ACC112 (cell line): Measurements from ENCODE around the gene PARPBP.
"Not testable (repeated sequence)": the region's sequence is repeated elsewhere in the genome, so short reads cannot be mapped to it uniquely, and the experiment has no call there.

Experiments
- H2AFZ ChIP-seq: fragments of 200-600 bp; sonication (generic); one replicate; pipeline ENCODE4 v1.6.0; 2017; ENCODE audit warnings: antibody characterized with exemption, low read length; ENCODE audit not compliant: unreplicated experiment
- H3K27ac ChIP-seq: fragments of 200-600 bp; sonication (generic); 2 replicates; pipeline ENCODE4 v1.5.1; 2014; ENCODE audit warnings: low read depth, mild to moderate bottlenecking, antibody characterized with exemption, low read length, moderate library complexity
- H3K27me3 ChIP-seq: fragments of 200-600 bp; sonication (generic); 2 replicates; pipeline ENCODE4 v1.6.1; 2014; ENCODE audit warnings: mild to moderate bottlenecking, antibody characterized with exemption, low read length, moderate library complexity, mixed read lengths; ENCODE audit not compliant: insufficient read depth
- H3K36me3 ChIP-seq: fragments of 200-600 bp; sonication (generic); 2 replicates; pipeline ENCODE4 v1.6.1; 2016; ENCODE audit warnings: mild to moderate bottlenecking, antibody characterized with exemption, low read length, moderate library complexity, mixed read lengths; ENCODE audit not compliant: insufficient read depth
- H3K4me1 ChIP-seq: fragments of 200-600 bp; sonication (generic); one replicate; pipeline ENCODE4 v1.6.1; 2016; ENCODE audit warnings: low read length, mixed read lengths; ENCODE audit not compliant: insufficient read depth, unreplicated experiment, control insufficient read depth
- H3K4me3 ChIP-seq: fragments of 200-600 bp; sonication (generic); 2 replicates; pipeline ENCODE4 v1.5.1; 2014; ENCODE audit warnings: mild to moderate bottlenecking, low read depth, low read length
- H3K79me2 ChIP-seq: fragments of 200-600 bp; sonication (generic); one replicate; pipeline ENCODE4 v1.6.0; 2016; ENCODE audit warnings: low read length; ENCODE audit not compliant: control insufficient read depth, unreplicated experiment, insufficient read depth

PARPBP gene

GRCh38 chr12:102114212-102114611 is 5.8 kb upstream of the PARPBP start:
- Histone ChIP-seq H3K4me1 (peaks cover 5% of the 10 kb centered on the region), H2AFZ (no peak overlapping the region), H3K27me3 (no peaks in the 10 kb centered on the region), H3K79me2 (peaks cover 9% of the 10 kb centered on the region), H3K36me3 (peaks cover 34% of the 10 kb centered on the region), H3K27ac (no peak overlapping the region), H3K4me3 (no peak overlapping the region)

- H3K79me2 ChIP-seq, result peaks cover 29% of the 10 kb centered on the region
Observed at GRCh38 chr12:102116392-102116791, 3.6 kb upstream of the PARPBP start.

GRCh38 chr12:102118874-102119273 is 1.1 kb upstream of the PARPBP start:
- Histone ChIP-seq H3K4me3 (peak overlapping the region; percentile 94), H3K4me1 (peaks cover 16% of the 10 kb centered on the region), H3K36me3 (peaks cover 12% of the 10 kb centered on the region; the same call in 1 of the 2 replicates), H3K79me2 (peaks cover 51% of the 10 kb centered on the region), H3K27me3 (no peaks in the 10 kb centered on the region), H3K27ac (no peak overlapping the region), H2AFZ (no peak overlapping the region)

More at GRCh38 chr12:102116392-102116791, 3.6 kb upstream of the PARPBP start:
- Histone ChIP-seq H3K36me3 (peaks cover 16% of the 10 kb centered on the region), H3K27ac (no peak overlapping the region), H3K27me3 (no peaks in the 10 kb centered on the region), H2AFZ (no peak overlapping the region), H3K4me3 (no peak overlapping the region), H3K4me1 (peaks cover 11% of the 10 kb centered on the region)

GRCh38 chr12:102120564-102120873 is 536 bp downstream of the PARPBP start:
- no peaks in the 10 kb centered on the region for H3K27me3 ChIP-seq
- peak overlapping the region; percentile 34 for H3K27ac ChIP-seq
- H3K4me1 ChIP-seq, result peaks cover 16% of the 10 kb centered on the region
- peaks cover 12% of the 10 kb centered on the region; the same call in 1 of the 2 replicates for H3K36me3 ChIP-seq
- H2AFZ ChIP-seq, result peak overlapping the region; percentile 93
- peaks cover 51% of the 10 kb centered on the region for H3K79me2 ChIP-seq
- peak overlapping the region; percentile 94 for H3K4me3 ChIP-seq

- H3K27me3 ChIP-seq, result no peaks in the 10 kb centered on the region
- peaks cover 16% of the 10 kb centered on the region for H3K4me1 ChIP-seq
- peak overlapping the region; percentile 93 for H2AFZ ChIP-seq
- H3K79me2 ChIP-seq, result peaks cover 51% of the 10 kb centered on the region
- peak overlapping the region; percentile 34 for H3K27ac ChIP-seq
- H3K4me3 ChIP-seq, result peak overlapping the region; percentile 94
- H3K36me3 ChIP-seq, result peaks cover 12% of the 10 kb centered on the region; the same call in 1 of the 2 replicates
Observed at GRCh38 chr12:102120886-102121285, 903 bp downstream of the PARPBP start.

GRCh38 chr12:102121328-102121727 is 1.3 kb downstream of the PARPBP start:
- Histone ChIP-seq H3K36me3 (peaks cover 12% of the 10 kb centered on the region; the same call in 1 of the 2 replicates), H3K4me3 (peak overlapping the region; percentile 94), H3K4me1 (peaks cover 16% of the 10 kb centered on the region), H3K27ac (peak overlapping the region; percentile 34; the same call in 1 of the 2 replicates), H3K79me2 (peaks cover 51% of the 10 kb centered on the region)
- not testable (repeated sequence) for H3K27me3 ChIP-seq, H2AFZ ChIP-seq

DNA sequence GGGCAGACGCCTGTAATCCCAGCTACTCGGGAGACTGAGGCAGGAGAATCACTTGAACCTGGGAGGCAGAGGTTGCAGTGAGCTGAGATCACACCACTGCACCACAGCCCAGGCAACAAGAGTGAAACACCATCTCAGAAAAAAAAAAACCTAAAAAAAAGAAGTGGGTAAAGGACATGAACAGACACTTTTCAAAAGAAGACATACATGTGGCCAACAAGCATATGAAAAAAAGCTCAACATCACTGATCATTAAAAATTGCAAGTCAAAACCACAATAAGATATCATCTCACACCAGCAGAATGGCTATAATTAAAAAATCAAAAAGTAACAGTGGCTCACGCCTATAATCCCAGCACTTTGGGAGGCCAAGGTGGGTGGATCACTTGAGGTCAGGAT is 10.7 kb downstream of the PARPBP start:
- H3K36me3 ChIP-seq, result peaks cover 11% of the 10 kb centered on the region

DNA sequence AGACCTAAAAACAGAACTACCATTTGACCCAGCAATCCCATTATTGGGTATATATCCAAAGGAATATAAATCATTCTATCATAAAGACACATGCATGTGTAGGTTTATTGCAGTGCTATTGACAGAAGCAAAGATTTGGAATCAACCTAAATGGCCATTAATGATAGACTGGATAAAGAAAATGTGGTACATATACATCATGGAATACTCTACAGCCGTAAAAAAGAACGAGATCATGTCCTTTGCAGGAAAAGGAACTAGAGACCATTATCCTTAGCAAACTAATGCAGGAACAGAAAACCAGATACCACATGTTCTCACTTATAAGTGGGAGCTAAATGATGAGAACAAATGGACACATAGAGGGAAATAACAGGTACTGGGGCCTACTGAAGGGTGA is 11.5 kb downstream of the PARPBP start:
- not testable (repeated sequence) for H2AFZ ChIP-seq, H3K27ac ChIP-seq, H3K79me2 ChIP-seq, H3K4me1 ChIP-seq, H3K27me3 ChIP-seq, H3K4me3 ChIP-seq
- peaks cover 12% of the 10 kb centered on the region for H3K36me3 ChIP-seq

More for the DNA sequence above, 10.7 kb downstream of the PARPBP start:
- H2AFZ ChIP-seq, H3K4me3 ChIP-seq, H3K4me1 ChIP-seq, H3K79me2 ChIP-seq, H3K27ac ChIP-seq, H3K27me3 ChIP-seq: not testable (repeated sequence)

DNA sequence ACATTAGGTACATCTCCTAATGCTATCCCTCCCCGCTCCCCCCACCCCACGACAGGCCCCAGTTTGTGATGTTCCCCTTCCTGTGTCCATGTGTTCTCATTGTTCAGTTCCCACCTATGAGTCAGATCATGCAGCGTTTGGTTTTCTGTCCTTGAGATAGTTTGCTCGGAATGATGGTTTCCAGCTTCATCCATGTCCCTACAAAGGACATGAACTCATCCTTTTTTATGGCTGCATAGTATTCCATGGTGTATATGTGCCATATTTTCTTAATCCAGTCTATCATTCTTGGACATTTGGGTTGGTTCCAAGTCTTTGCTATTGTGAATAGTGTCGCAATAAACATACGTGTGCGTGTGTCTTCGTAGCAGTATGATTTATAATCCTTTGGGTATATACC is 17.6 kb downstream of the PARPBP start:
- H3K36me3 ChIP-seq, H3K4me1 ChIP-seq, H3K4me3 ChIP-seq, H3K79me2 ChIP-seq, H3K27ac ChIP-seq, H2AFZ ChIP-seq, H3K27me3 ChIP-seq: not testable (repeated sequence)

DNA sequence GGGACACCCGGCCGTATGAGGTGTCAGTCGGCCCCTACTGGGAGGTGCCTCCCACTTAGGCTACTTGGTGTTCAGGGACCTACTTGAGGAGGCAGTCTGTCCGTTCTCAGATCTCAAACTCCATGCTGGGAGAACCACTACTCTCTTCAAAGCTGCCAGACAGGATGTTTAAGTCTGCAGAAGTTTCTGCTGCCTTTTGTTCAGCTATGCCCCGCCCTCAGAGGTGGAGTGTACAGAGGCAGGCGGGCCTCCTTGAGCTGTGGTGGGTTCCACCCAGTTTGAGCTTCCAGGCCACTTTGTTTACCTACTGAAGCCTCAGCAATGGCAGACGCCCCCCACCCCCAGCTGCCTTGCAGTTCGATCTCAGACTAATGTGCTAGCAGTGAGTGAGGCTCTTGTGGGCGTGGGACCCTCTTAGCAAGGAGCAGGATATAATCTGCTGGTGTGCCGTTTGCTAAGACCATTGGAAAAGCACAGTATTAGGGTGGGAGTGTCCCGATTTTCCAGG is 22.9 kb downstream of the PARPBP start:
- H3K27me3 ChIP-seq, H2AFZ ChIP-seq, H3K4me3 ChIP-seq, H3K36me3 ChIP-seq, H3K4me1 ChIP-seq, H3K79me2 ChIP-seq, H3K27ac ChIP-seq: not testable (repeated sequence)

DNA sequence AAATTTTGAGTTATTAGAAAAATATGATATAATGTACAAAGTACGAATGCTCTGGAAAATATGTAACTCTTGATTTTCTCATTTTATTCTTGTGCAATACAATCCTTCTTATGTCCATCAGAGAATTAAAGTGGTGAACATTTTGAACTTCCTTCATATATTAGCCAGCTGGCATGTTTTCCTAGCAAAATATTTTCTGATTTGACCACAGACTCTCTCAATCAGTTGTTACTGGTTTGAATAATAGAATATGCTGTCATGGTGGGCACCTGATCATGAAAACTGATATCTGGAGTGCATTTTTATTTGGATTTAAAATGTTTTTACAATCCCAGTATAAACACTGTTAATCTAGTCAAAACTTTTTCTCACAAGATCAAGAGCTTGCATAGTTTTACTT is 24.2 kb downstream of the PARPBP start:
- H3K27me3 ChIP-seq, result no peaks in the 10 kb centered on the region
- H2AFZ ChIP-seq, result no peak overlapping the region
- H3K4me3 ChIP-seq, result no peak overlapping the region
- H3K4me1 ChIP-seq, result no peaks in the 10 kb centered on the region
- H3K79me2 ChIP-seq, result no peaks in the 10 kb centered on the region
- no peak overlapping the region for H3K27ac ChIP-seq
- 0 out of 2 replicates have a peak, but pooled peaks cover 6% of the 10 kb centered on the region for H3K36me3 ChIP-seq
